GM19238 (cell line): ENCODE data around the gene RAB24.

Experiments used
- DNase-seq: peaks from one replicate; pipeline ENCODE4 v3.0.0; 2011; ENCODE audit warnings: low spot score; ENCODE audit not compliant: insufficient read length

RAB24 gene

DNA sequence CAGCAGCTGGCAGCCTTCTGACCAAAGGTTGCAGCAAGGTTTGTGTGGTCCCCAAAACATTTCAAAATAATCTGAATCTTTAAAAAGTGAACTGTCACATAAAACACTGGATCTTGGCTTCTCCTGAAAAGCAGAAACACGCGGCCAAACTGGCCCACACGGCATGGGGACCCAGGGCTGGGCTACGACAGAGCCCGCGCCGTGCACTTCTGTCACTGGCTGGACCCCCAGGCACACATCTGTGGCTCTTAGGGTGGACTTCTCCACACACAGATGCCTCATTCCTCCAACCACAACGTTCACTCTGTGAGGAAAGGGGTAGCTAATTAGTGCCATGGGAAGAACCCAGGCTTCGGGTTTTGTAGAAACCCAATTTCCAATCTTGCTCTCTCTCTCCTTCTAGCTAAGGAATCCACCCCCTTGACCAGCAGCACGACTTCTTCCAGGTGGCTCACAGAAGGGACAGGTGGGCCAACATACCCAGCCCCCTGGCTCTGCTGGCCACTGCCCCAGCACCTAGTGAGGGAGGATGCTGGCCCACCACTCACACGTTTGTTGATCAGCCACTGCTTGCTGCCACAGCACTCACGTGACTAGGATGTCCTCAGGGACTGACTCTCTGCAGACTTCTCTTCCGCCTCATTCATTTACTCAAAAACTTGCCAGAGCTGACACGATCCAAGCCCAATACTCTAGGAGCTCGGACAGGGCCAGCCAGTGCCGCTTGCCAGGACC, 30.1 kb upstream of the RAB24 start:
- no peak for DNase-seq

DNA sequence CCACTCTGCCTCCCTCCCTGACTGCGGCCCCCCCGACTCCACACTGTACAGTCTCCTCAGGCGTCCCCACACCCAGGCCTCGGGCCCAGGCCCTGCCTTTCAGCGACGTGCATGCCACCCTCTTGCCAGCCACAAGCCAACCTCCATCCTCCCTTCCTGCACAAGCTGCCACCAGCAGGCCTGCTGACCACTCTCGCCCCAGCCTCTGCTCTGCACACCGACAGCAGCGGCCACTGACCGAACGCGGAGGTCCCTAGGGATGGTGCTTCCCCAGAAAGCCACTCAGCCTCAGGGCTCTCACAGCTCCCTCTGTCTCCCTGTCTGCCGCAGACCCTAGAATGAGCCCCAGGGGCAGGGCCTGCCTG, 29.4 kb upstream of the RAB24 start:
- no peak for DNase-seq

DNA sequence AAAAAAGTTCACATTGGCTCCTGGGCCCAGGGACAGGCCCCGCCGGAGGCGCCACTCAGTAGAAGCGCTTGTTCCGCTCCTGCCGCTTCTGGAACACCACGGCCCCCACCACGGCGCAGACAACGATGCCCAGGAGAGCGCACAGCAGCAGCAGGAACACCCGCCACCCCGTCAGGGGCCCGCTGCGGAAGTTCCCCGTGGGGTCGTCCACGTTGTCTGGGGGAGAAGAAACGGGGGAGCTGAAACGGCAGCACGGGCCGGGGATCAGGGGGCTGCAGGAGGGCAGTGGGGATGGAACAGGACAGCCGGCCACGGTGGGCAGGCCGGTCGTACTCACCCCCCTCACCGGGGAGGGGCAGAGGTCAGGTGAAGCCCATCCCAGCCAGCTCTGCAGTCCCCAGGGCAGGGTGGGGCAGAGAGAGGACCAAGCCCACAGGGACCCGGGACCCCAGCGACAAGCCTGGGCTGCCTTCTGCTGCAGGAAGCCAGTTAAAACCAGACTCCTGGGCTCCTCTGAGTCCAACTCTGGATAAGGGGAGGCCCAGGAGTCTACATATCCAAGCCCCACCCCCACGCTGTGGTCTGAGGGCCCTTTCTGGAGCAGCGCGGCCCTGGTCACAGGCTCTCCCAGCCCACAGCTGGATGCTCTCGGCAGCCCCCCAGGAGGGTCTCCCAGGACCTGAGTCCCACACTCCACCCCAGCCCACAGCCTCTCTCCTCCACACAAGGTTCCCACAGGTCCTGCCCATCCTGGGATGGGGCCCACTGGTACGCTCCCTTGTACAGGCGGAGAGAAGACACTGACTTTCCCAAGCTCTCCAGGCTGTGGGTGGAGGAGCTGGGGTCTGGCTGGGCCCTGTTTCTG, 28.7 kb upstream of the RAB24 start:
- no peak for DNase-seq

DNA sequence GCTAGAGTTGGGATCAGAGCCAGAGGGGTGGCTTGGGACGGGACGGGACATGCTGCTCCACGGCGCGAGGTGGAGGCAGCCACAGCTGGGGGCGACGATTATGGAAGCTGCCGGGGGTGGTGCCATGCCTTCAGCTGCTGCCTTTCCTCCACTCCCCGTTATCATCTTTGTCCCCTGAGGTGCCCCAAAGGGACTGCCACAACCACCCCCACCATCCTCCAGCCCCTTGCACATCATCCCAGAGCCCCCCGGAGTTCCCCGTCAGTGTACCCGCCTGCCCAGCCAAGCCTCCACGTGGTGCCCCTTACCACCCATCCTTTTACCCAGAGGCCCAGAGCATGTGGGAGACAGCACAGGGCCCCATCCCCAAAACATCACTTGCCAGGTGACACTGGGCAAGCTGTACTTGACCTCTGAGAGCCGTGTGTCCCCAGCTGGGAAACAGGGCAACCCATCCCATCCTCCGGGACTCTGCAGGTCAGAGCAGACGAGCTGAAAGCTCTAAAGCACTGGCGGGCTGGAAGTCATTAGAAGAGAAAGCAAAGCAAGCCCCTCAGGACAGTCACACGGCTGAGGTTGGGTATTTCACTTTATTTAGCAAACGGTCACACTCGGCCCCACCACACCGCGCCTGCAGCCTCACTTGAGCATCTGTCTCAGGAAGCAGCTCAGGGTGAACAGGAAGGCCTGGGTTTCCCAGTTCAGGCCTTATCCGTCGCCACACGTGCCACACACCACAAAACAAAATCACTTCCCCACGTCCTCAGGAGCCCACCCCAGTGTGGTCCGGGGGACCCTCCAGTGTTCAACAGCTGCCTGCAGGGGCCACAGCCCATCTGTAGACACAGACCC, 27.7 kb upstream of the RAB24 start:
- DNase-seq: no peak

DNA sequence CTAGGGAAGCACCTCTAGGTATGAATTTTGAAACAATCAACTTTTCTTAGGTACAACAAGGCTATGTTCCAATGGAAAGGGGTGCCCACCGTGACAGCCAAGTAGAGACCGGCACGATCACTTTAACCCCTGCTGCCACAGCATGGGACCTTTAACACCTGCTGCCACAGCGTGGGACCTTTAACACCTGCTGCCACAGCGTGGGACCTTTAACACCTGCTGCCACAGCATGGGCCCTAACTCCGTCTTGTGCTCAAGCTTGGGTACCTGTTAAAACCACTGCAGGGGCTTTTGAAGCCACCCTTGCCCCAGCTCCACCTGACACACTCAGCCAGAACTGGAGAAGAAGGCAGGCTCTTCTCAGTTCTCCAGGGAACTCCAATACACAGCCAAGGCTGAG, 26.4 kb upstream of the RAB24 start:
- no peak for DNase-seq

DNA sequence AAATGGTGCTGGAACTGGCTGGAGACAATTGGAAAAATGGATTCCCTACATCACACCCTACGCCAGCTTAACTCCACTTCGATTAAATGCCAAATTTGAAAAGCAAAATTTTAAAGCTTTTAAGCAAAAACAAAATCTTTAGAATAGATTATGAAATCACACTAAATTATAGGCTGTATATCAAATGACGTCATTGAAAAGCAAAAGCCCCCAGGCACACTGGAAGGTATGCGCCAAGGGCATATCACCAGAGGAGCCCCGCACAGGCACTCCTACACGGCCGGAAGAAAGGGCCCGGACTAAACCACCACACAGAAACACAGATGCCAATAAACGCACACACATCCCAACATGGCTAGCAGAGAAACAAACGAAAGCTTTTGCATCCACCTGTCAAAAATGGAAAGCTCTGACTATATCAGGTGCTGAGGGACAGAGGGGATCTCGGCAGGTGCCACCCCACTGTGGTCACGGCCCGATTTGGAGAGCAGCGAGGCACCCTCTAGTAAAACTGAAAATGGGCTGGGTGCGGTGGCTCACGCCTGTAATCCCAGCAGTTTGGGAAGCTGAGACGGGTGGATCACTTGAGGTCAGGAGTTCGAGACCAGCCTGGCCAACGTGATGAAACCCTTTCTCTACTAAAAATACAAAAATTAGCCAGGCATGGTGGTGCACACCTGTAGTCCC, 25.2 kb upstream of the RAB24 start:
- no peak for DNase-seq

DNA sequence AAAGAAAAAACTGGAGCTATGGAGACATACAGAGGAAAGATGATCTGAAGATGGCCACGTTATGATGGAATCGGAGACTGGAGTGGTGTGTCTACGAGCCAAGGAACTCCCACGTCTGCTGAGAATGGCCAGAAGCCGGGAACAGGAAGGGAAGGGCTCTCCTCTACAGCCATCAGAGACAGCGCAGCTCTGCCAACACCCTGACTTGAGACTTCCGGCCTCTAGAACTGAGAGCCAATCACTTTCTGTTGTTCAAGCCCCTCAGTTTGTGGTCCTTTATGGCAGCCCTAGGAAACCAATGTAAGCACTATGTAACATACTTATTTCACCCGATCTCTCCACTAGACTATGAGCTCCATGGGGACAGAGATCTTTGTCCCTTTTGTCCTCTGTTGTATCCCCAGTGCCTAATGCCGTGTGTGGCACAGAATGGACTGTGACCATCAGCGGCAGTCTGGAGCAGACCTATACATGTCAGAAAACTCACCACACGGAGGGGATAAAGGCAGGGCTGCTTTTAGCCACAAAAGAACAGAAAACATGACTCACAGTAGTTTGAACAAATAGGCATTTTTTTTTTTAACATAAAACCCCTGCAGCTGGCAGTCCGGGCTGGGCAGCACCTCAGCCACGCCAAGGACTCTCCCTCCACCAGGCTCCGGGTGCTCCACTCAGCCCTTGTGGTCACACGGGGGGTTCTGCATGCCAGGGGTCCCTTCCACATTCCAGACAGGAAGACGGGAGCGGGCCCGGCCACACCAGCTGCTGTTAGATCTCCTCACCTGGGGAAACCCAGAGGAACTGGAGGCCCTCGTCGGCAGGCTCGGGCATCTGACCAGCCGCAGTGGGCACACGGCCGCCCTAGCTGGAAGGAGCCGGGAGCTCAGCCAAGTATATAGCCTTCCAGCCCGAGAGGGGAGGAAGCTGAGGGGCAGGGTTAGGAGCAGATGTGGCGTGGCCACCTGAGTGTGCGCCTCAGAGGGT, 24.3 kb upstream of the RAB24 start:
- no peak for DNase-seq

DNA sequence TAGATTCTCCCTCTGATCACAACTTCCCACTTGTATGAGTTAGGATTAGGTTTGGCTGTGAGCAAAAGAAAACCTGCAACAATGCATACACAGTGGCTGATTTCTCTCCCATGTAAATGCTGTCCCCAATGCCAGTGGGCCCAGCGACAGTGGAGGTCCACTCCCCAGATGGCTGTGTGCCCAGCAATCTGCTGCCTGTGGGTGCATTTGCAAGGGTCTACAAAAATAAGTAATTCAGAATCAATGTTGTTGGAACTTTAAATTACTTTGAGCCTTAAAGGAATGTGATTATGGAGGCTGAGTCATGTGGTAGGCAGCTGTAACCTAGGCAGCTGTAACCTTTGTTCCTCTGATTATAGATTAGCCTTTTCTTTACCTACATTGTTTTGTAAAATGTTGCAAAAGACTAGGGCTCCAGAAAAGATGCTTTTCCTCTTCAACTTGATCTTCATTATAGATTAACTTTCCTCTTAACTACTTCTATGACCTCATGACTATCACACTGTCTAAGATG, 22.4 kb upstream of the RAB24 start:
- no peak for DNase-seq

DNA sequence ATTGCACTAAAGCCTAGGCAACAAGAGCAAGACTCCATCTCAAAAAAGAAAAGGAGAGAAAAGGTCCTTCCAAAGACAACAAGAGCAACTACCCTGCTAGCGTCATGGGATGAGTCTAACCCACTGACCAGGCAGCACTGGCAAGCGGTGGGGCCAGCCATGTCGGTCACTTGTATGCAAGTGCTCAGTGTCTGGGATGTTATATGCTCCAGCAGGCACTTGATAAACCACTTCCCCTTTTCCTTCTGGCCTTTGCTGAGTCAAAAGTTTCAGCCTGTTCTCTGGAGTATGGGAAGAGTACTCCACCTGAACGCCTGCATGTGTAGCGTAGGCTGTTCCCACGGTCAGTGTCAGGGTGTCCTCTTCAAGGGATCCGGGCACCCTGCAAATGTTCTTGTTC, 17.4 kb upstream of the RAB24 start:
- DNase-seq: no peak

DNA sequence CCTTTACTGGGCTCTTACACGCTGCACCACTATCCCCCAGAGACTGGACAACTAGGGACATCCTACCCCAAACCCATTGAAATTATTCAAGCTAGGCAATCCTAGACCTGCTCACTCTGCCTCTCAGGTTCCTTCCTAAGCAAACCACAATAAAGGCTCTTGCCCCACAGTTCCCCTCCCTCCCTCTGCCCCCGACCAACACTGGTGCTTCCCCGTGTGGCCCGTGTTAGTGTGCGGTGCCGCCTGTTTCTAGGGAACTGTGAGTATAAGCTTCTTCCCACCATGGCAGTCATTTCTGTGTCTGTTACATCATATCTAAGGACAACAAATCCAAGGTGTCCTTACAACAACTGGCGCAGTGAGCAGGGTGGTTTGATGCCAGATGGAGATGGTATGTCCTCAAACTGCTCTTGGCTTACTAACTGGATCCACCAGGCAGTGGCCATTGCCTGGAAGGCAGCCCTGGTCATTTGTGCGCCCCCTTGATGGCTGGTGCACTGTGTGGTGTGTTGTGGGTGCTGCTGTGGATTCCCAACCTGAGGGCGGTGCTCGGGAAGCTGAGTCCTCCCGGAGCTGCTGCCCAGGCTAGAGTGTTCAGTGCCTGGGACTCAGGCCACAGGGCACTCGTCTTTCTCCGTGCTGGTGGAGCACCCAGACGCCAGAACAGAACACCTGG, 16.5 kb upstream of the RAB24 start:
- DNase-seq: no peak

DNA sequence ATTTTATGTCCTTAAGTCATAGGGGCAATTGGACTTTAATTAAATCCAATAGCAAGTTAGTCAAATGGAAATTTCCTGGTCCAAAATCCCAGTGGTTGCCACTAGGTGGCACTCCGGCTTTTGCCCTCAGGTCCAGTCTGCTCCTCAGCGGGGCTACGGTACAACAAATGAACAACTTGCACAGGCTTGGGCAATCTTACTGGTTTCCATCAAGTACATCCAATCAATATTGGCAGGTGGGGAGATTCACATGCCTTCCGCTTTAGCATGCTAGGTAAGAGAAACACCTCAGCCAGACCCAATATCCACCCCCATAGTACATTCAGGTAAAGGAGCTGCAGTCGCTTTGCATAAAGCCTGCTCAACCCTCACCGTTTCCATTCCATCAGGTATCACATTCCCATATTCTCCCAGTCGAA, 14.4 kb upstream of the RAB24 start:
- no peak for DNase-seq

DNA sequence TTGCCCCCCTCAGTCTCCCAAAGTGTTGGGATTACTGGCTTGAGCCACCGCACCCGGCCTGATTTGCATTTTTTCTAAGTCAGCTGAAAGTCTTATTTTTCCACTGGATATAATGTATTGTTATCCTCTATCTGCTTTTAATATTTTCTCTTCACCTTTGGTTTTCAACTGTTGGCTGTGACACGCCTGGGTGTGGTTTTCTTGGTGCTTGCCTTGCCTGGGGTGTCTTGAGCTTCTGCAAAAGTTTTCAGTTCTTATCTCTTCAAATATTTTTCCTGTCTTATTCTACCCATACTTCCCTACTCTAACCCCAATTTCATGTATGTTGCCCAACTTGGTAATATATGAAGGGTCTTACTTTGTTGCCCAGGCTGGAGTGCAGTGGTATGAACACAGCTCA, 12.5 kb upstream of the RAB24 start:
- no peak for DNase-seq

DNA sequence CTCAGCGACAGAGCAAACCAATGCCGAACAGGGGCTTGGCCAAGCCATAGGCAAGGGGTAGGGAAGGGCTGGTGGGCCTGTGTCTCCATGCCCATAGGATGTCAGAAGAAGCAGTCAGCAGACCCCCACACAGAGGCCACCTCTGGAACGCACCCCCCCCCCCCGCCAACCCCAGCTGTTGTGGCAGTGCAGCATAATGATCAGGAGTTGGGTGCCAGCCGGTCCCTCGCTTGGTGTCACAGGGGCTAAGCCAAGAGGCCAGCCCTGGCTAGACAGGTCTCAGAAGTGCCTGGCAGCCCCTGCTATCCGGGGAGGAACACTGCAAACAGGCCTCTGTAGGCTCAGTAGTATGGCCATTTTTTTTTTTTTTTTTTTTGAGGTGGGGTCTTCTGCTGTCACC, 11.9 kb upstream of the RAB24 start:
- DNase-seq: no peak

DNA sequence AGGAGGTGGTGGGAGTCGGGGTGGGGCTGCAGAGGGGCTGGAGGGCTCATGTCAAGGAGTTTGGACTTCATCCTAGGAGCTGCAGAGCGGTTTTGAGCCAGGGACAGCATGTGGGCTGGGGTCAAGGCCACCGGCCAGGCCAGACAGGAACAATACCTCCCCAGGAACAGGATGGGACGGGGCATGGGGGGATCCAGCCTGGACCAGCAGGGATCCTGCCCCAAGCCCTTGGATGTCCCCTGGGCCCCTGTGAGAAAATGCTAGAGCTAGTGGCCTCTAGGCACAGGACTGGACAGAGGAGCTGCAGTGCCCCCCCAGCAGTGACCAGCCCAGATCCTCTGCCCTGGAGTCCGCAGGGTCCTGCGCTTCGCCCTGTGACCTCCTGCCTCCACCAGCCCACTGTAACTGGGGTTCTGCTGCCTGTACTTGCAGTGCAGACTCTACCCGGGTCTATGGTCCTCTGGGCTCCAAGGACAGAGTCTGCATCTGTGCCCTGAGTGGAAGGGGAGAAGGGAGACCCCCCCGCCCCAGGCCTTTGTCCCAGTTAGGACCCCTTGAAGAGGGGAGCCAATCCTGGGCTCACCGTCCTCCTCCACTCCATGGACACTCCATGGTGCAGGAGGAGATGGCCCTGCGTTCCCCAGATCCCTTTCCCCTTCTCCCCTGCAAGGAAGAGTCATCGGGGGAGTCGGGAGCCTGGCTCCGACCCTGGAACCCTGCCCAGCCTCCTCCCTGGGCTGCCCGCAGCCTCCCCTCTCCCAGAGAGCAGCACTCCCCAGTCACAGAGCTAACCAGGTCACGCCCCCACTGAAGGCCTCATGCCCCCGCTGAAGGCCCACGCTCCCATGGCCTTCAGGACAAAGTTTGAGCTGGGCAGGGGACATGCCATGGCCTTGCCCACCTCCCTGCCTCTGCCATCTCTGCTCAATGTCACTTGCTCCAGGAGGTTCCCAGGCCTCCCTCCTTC, 11.1 kb upstream of the RAB24 start:
- no peak for DNase-seq

DNA sequence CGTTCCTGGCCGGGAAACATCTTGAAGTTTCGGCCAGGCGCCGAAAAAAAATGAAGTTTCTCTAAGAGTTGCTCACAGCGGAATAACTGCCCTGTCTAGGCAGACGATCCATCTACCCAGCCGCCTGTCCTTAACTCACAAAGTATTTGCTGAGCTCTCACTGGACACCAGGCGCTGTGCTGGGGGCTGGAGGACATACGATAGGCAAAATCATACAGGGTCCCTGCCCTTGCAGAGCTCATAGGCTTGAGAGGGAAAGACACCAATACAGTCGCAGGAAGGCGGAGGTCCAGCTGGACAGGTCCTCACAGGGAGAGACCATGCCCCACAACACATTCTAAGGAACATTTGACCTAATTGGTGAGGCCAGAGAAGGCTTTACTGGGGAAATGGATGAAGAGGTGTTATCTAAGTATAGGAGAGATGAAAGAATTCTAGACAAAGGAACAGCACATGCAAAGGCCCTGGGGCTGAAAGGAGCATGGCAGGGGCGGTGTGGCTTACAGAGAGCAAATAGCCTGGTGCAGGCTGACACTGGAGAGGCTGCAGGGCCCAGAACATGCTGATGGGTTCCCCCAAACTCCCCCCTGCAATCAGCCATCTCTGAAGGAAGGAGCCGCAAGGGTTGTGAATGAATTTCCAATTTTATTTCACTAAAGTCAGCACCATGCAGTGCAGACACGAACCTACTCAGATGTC, 10.2 kb upstream of the RAB24 start:
- DNase-seq: no peak

DNA sequence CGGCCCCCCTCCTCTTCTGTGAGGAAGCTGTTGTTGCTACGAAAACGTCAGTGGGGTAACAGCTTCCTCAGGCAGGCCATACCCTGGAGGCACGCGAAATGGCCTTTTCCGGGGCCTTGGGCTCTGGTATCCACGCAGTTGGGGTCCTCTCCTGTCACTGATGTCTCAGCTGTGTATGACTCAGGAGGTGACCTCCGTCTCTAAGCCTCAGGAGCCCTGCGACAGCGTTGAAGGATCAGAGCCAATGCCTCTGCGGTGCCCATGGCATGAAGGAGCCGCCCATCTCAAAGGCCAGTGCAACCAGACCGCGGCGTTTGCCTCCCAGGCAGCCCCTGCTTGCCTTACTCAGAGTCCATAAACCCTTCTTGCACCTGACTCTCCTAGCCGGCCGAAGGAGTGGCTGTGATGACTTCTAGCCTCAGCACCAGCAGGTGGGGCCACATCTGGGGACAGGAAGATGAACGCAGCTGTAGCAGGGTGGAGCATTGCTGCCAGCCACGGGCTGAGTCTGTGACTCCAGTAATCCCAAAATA, 9.2 kb upstream of the RAB24 start:
- DNase-seq: no peak
